T-helper 2 cell treated with Interferon-gamma antibody and Interleukin-4, amounts not matched to agents 5 μg/mL and 100 μg/mL, for 36 hours (primary cell): ENCODE measurements around the gene KIF6.

ENCODE experiments used
- DNase-seq: peaks from one replicate; pipeline ENCODE4 v3.0.0; 2021; ENCODE audit warnings: low spot score
- H3K27ac Mint-ChIP-seq: one replicate; pipeline ENCODE4 v1.8.0; 2021; ENCODE audit warnings: mild to moderate bottlenecking, mixed read lengths
- H3K27me3 Mint-ChIP-seq: one replicate; pipeline ENCODE4 v1.8.0; 2021; ENCODE audit warnings: low read depth, mixed read lengths
- H3K36me3 Mint-ChIP-seq: one replicate; pipeline ENCODE4 v1.8.0; 2021; ENCODE audit warnings: low read depth, mixed read lengths
- H3K4me1 Mint-ChIP-seq: one replicate; pipeline ENCODE4 v1.8.0; 2021; ENCODE audit warnings: low read depth, mixed read lengths
- H3K4me3 Mint-ChIP-seq: one replicate; pipeline ENCODE4 v1.8.0; 2022; ENCODE audit warnings: mild to moderate bottlenecking, moderate library complexity, mixed read lengths
- H3K9me3 Mint-ChIP-seq: one replicate; pipeline ENCODE4 v1.8.0; 2021; ENCODE audit warnings: mixed read lengths

Gene KIF6

DNA sequence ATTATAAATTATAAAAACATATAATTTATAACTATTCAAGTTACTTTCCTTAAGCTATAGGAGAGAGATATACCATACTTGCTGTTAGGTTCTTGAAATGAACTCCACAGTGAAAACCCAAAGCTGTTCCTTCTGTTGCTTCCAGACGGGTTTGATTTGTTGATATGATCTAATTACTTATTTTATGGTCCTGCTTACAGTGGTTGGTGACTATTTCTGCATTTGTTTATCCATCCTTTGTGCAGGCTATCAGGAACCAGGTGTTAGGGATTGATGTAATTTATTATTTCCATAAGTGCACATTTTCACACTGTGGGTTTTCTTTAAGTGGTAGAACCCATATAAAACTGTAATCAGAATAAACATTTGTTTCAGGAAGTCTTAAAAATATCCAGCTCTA lies 167.1 kb downstream of the KIF6 start:
- no peak for DNase-seq
- H3K36me3 Mint-ChIP-seq, result no peaks in the 10 kb centered on the region
- H3K4me1 Mint-ChIP-seq, result no peaks in the 10 kb centered on the region
- no peak overlapping the region for H3K27ac Mint-ChIP-seq
- H3K27me3 Mint-ChIP-seq, result peaks cover 8% of the 10 kb centered on the region
- no peaks in the 10 kb centered on the region for H3K9me3 Mint-ChIP-seq
- H3K4me3 Mint-ChIP-seq, result no peak overlapping the region

DNA sequence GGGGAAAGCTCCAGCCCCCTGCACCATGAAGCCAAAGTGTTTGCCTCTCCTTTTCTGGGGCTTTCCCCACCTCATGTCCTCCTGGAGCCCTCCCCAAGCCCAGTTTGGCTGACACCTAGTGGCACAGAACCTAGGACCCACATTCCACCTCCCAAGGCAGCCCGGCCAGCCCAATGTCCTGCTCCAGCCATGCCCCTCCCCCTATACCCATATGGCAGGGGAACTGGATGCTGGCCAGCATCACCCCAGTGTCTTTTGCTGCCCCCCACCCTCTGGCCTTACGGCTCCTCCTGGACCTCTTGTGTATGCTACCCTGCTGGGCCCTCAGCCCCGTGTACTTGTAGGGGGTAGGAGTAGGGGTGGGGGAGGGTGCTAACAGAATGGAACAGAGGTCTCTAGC lies 170.1 kb downstream of the KIF6 start:
- H3K4me1 Mint-ChIP-seq, result no peaks in the 10 kb centered on the region
- DNase-seq, result no peak
- no peaks in the 10 kb centered on the region for H3K36me3 Mint-ChIP-seq
- no peak overlapping the region for H3K27ac Mint-ChIP-seq
- H3K9me3 Mint-ChIP-seq, result no peaks in the 10 kb centered on the region
- H3K27me3 Mint-ChIP-seq, result peaks cover 9% of the 10 kb centered on the region
- H3K4me3 Mint-ChIP-seq, result no peak overlapping the region

DNA sequence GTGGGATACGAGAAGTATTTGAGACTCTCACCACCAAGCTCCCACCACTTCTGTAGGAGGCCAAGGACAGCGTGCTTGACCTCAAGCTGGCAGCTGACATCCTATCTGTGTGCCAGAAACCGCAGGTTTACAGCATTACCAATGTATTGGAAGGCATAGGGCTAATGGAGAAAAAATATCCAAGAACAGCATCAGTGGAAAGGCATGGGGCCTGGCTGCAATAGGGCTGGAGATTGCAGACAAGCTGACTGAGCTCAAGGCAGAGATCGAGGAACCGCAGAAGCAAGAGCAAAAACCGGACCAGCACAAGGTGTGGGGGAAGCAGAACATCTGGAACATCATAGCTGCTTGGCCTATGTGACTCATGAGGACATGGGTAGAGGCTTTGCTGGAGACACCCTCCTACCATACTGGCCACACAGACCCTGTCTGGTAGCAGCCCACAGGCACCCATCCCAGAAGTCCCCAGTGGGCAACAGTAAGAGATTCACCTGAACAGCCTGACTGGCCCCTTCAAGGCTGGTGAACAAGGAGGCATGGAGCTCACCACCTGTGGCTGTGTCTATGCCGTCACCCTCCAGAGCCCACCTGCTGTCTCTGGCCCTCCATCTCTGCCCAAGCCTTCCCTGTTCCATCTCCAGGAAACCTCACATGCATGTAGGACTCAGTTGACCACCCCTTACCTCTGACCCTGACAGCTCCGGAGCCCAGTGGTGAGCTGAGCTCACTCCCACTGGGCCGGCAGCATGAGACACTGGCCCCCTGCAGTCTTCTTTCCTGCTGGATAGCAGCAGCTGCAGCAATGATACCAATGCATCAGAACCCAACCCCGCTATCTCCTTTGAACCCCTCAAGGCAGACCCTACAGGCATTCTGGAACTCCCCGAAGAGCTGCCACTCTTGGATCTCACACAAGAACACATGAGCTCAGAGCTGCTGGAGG lies 171.1 kb downstream of the KIF6 start:
- Mint-ChIP-seq H3K4me3 (no peak overlapping the region), H3K9me3 (no peaks in the 10 kb centered on the region), H3K4me1 (no peaks in the 10 kb centered on the region), H3K36me3 (no peaks in the 10 kb centered on the region), H3K27me3 (peaks cover 10% of the 10 kb centered on the region), H3K27ac (no peak overlapping the region)
- no peak for DNase-seq

- H3K27ac Mint-ChIP-seq, result no peak overlapping the region
- H3K4me1 Mint-ChIP-seq, result no peaks in the 10 kb centered on the region
- H3K27me3 Mint-ChIP-seq, result peaks cover 7% of the 10 kb centered on the region
- no peak for DNase-seq
- no peak overlapping the region for H3K4me3 Mint-ChIP-seq
- no peaks in the 10 kb centered on the region for H3K36me3 Mint-ChIP-seq
- no peaks in the 10 kb centered on the region for H3K9me3 Mint-ChIP-seq
Measured at GRCh38 chr6:39553029-39553428, 172.2 kb downstream of the KIF6 start.

GRCh38 chr6:39550191-39550590 lies 175.0 kb downstream of the KIF6 start:
- Mint-ChIP-seq H3K4me3 (no peak overlapping the region), H3K27ac (no peak overlapping the region), H3K36me3 (no peaks in the 10 kb centered on the region), H3K4me1 (no peaks in the 10 kb centered on the region), H3K9me3 (no peaks in the 10 kb centered on the region), H3K27me3 (peaks cover 15% of the 10 kb centered on the region)
- DNase-seq, result no peak

DNA sequence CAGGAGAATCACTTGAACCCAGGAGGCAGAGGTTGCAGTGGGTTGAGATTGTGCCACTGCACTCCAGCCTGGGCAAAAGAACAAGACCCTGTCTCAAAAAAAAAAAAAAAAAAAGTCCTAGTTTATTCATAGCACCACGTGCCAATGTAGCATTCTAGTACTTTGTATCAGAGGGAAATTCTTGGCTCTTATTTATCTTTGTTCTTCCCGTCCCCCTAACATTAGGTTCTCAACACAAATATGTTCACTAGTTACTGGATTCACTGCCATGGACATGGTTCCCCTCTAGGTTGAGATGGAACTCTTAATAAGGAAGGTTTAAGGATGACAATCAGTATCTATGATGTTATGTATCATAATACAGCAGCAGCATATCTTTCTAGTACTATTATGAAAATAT lies 178.5 kb downstream of the KIF6 start:
- peaks cover 19% of the 10 kb centered on the region for H3K27me3 Mint-ChIP-seq
- DNase-seq, result no peak
- H3K36me3 Mint-ChIP-seq, result no peaks in the 10 kb centered on the region
- no peaks in the 10 kb centered on the region for H3K4me1 Mint-ChIP-seq
- no peaks in the 10 kb centered on the region for H3K9me3 Mint-ChIP-seq
- no peak overlapping the region for H3K4me3 Mint-ChIP-seq
- no peak overlapping the region for H3K27ac Mint-ChIP-seq

- DNase-seq, result no peak
- Mint-ChIP-seq H3K27me3 (peaks cover 17% of the 10 kb centered on the region), H3K36me3 (no peaks in the 10 kb centered on the region), H3K27ac (no peak overlapping the region), H3K9me3 (no peaks in the 10 kb centered on the region), H3K4me1 (no peaks in the 10 kb centered on the region), H3K4me3 (no peak overlapping the region)
Measured at GRCh38 chr6:39543950-39544349, 181.3 kb downstream of the KIF6 start.

GRCh38 chr6:39543095-39543494 lies 182.1 kb downstream of the KIF6 start:
- no peaks in the 10 kb centered on the region for H3K36me3 Mint-ChIP-seq
- H3K27ac Mint-ChIP-seq, result no peak overlapping the region
- H3K4me1 Mint-ChIP-seq, result no peaks in the 10 kb centered on the region
- no peaks in the 10 kb centered on the region for H3K9me3 Mint-ChIP-seq
- H3K4me3 Mint-ChIP-seq, result no peak overlapping the region
- H3K27me3 Mint-ChIP-seq, result peaks cover 14% of the 10 kb centered on the region
- no peak for DNase-seq

DNA sequence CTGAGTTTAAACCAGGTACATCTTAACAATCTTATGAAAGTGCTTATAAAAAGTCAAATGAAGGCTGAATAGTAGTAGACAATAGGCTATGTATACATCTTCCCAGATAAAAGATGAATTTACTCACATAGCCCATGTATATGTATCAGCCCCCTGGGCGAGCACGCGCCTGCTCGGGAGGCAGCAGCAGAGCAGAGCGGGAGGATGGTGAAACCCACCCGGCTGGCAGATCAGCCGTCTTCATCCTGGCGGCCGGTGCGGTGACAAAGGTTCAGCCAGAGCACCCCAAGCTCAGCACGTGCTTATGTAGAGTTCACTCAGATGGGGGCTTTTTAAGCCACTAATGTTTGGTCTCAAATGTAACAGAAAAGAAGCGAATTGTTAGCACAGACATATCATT lies 184.8 kb downstream of the KIF6 start:
- DNase-seq, result no peak
- Mint-ChIP-seq H3K36me3 (no peaks in the 10 kb centered on the region), H3K9me3 (no peaks in the 10 kb centered on the region), H3K27ac (no peak overlapping the region), H3K4me1 (no peaks in the 10 kb centered on the region), H3K27me3 (peaks cover 5% of the 10 kb centered on the region), H3K4me3 (no peak overlapping the region)

DNA sequence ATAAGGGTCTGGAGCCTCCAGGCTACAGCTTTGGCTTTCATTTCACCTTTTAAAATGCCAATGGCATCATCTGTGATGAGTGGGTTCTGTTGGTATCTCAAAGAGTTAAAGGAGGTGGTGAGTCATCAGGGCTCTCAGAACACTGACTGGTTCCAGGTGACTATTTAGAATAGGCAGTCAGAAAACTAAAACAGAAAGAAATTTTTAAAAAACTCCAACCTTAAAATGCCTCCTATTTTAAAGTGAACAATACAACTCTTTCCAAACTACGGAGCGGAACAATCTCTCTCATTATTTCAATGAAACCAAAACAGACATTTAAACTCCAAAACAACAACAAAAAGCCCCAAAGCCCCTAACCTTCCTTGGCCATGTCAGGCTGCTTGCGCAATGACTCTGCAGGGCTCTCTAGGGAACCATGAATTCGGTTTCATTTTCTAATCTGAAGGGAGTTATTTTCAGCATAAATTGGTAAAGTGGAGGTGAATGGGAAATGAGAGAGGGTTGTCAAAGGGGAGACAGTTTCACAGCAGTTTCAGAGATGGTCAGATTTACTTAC lies 194.9 kb downstream of the KIF6 start:
- no peaks in the 10 kb centered on the region for H3K36me3 Mint-ChIP-seq
- peaks cover 2% of the 10 kb centered on the region for H3K27me3 Mint-ChIP-seq
- H3K27ac Mint-ChIP-seq, result no peak overlapping the region
- no peak overlapping the region for H3K4me3 Mint-ChIP-seq
- peak; percentile 4 for DNase-seq
- H3K4me1 Mint-ChIP-seq, result peaks cover 3% of the 10 kb centered on the region
- no peaks in the 10 kb centered on the region for H3K9me3 Mint-ChIP-seq

GRCh38 chr6:39527792-39528564 lies 197.2 kb downstream of the KIF6 start:
- Mint-ChIP-seq H3K4me3 (no peak overlapping the region), H3K4me1 (peaks cover 3% of the 10 kb centered on the region), H3K27ac (no peak overlapping the region), H3K36me3 (no peaks in the 10 kb centered on the region), H3K27me3 (peaks cover 2% of the 10 kb centered on the region), H3K9me3 (no peaks in the 10 kb centered on the region)
- no peak for DNase-seq

DNA sequence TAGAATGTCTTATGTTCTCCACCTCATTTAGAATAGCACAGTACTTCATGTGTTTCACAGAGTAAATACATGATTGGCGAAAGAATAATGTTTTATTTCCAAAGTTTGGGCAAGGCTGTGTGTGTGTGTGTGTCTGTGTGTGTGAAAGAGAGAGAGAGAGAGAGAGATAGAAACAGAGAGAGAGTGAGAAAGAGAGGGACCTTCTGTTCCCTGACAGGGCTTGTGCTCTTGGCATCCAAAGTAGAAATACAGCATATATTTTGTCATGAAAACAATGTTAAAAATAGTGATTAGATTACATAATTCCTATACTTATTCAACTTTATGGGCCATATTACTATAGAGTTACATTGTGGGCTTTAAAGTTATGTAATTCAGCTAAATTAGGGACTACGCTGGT lies 201.2 kb downstream of the KIF6 start:
- no peak overlapping the region for H3K4me3 Mint-ChIP-seq
- no peak overlapping the region for H3K27ac Mint-ChIP-seq
- no peaks in the 10 kb centered on the region for H3K9me3 Mint-ChIP-seq
- no peaks in the 10 kb centered on the region for H3K36me3 Mint-ChIP-seq
- no peaks in the 10 kb centered on the region for H3K4me1 Mint-ChIP-seq
- H3K27me3 Mint-ChIP-seq, result no peaks in the 10 kb centered on the region
- no peak for DNase-seq

GRCh38 chr6:39521958-39522357 lies 203.2 kb downstream of the KIF6 start:
- no peaks in the 10 kb centered on the region for H3K27me3 Mint-ChIP-seq
- H3K4me1 Mint-ChIP-seq, result no peaks in the 10 kb centered on the region
- DNase-seq, result no peak
- no peaks in the 10 kb centered on the region for H3K36me3 Mint-ChIP-seq
- H3K9me3 Mint-ChIP-seq, result no peaks in the 10 kb centered on the region
- H3K4me3 Mint-ChIP-seq, result no peak overlapping the region
- no peak overlapping the region for H3K27ac Mint-ChIP-seq

- Mint-ChIP-seq H3K4me3 (no peak overlapping the region), H3K27ac (no peak overlapping the region), H3K9me3 (no peaks in the 10 kb centered on the region), H3K27me3 (no peaks in the 10 kb centered on the region), H3K4me1 (no peaks in the 10 kb centered on the region), H3K36me3 (no peaks in the 10 kb centered on the region)
- no peak for DNase-seq
Measured at GRCh38 chr6:39520916-39521315, 204.3 kb downstream of the KIF6 start.
